Heart left ventricle (tissue), 13 donors: ENCODE data around the gene LACTBL1.

Source experiments
- CTCF ChIP-seq, 12 donors: fragments of 200-600 bp; sonication (generic) in 4 of 12; IDR thresholded peaks; one replicate each; pipeline versions ENCODE4 v1.5.0 to v1.8.0; 2018 to 2022; ENCODE audit warnings: antibody characterized with exemption in 12 of 12, mild to moderate bottlenecking in 5 of 12
- POLR2A ChIP-seq, 2 donors: fragments of 450-650 bp; IDR thresholded peaks; one replicate each; pipeline ENCODE4 v1.6.1; 2017; ENCODE audit warnings: antibody characterized with exemption in 2 of 2, mild to moderate bottlenecking in 2 of 2, moderate library complexity in 2 of 2
- donor health status: ischemic (EF 13 %, LVEDD 7.1; RV severe dilation, severe dysfunction).
- donor health status: DM: no; HTN: yes; CAD: no.
- donor health status: DM: no; HTN: no; CAD: no.
- donor health status: ischemic (EF 25% LVEDD 6.9; RV normal size, moderate dysfunction).
- donor health status: ischemic (EF 25% LVEDD 5.7; RV mildly dilated, moderate dysfunction).
- donor health status: ischemic (EF 35%, LVEDD 5.7; RV mildly dilated, moderate dysfunction).
- donor health status: nonischemic (EF 11% LVEDD 7.7; RV severe dilation, severe dysfunction).
- donor health status: DM: yes; HTN: yes; CAD: no.
- donor health status: PGD.
- donor health status: ischemic (EF 29% LVEDD 5.4; RV normal size, mild dysfunction).
- donor health status: nonischemic (EF 23%, LVEDD 6.1; RV moderate dilation, normal function).

- TF ChIP-seq CTCF (IDR thresholded peaks at IDR 0.05) (no peak), POLR2A (IDR thresholded peaks at IDR 0.05) (no peak)
Observed at GRCh38 chr1:22949822-22950331, 22.8 kb downstream of the LACTBL1 start.
